Neuronal stem cell (in vitro differentiated cells): Measurements from ENCODE around the gene LYPD6.

ENCODE experiments used
- DNase-seq: peaks from one replicate; pipeline ENCODE4 v3.0.0-alpha.2; 2013; ENCODE audit warnings: low spot score
- H2AFZ ChIP-seq: one replicate; pipeline ENCODE4 v1.6.1; 2013; ENCODE audit warnings: mild to moderate bottlenecking, low read length, inconsistent platforms
- H2AK5ac ChIP-seq: 2 replicates; pipeline ENCODE4 v1.6.1; 2013; ENCODE audit warnings: low read depth, mild to moderate bottlenecking, inconsistent platforms, low read length, moderate library complexity, mixed read lengths
- H2BK120ac ChIP-seq: 2 replicates; pipeline ENCODE4 v1.6.1; 2013; ENCODE audit warnings: low read depth, mild to moderate bottlenecking, inconsistent platforms, low read length, moderate library complexity, mixed read lengths
- H2BK12ac ChIP-seq: one replicate; pipeline ENCODE4 v1.6.1; 2013; ENCODE audit warnings: low read length, inconsistent platforms
- H2BK15ac ChIP-seq: 2 replicates; pipeline ENCODE4 v1.6.1; 2013; ENCODE audit warnings: mild to moderate bottlenecking, low read length, inconsistent platforms, mixed read lengths
- H2BK5ac ChIP-seq: one replicate; pipeline ENCODE4 v1.6.1; 2013; ENCODE audit warnings: inconsistent platforms, mild to moderate bottlenecking, low read length, moderate library complexity
- H3K14ac ChIP-seq: one replicate; pipeline ENCODE4 v1.6.1; 2013; ENCODE audit warnings: low read length, inconsistent platforms
- H3K18ac ChIP-seq: 2 replicates; pipeline ENCODE4 v1.6.1; 2013; ENCODE audit warnings: low read length, inconsistent platforms
- H3K23ac ChIP-seq: 2 replicates; pipeline ENCODE4 v1.6.1; 2013; ENCODE audit warnings: low read depth, mild to moderate bottlenecking, mixed read lengths, low read length, inconsistent platforms; ENCODE audit not compliant: poor library complexity
- H3K27ac ChIP-seq: replicated peaks from 3 replicates; pipeline ENCODE4 v1.5.1; 2013; ENCODE audit warnings: low read length, inconsistent platforms
- H3K27me3 ChIP-seq, 3 experiments: 2 replicates each; pipeline ENCODE4 v1.6.1; 2013; ENCODE audit warnings: low read length in 3 of 3, mild to moderate bottlenecking in 2 of 3, inconsistent platforms in 1 of 3, low read depth in 1 of 3, mixed read lengths in 1 of 3, moderate library complexity in 1 of 3; ENCODE audit not compliant: control insufficient read depth in 3 of 3, insufficient read depth in 3 of 3
- H3K36me3 ChIP-seq, 2 donors: replicated peaks in 1 of 2; 2 replicates each; pipeline ENCODE4 v1.6.1; 2013; ENCODE audit warnings: low read length in 2 of 2; ENCODE audit not compliant: control insufficient read depth in 2 of 2, insufficient read depth in 2 of 2
- H3K4ac ChIP-seq: 2 replicates; pipeline ENCODE4 v1.6.1; 2013; ENCODE audit warnings: inconsistent platforms, mild to moderate bottlenecking, low read length, moderate library complexity
- H3K4me1 ChIP-seq, 2 donors: 1 replicate in 1 of 2; 2 replicates in 1 of 2; pipeline ENCODE4 v1.6.1; 2013; ENCODE audit warnings: low read length in 2 of 2, low read depth in 1 of 2; ENCODE audit not compliant: control insufficient read depth in 2 of 2, insufficient read depth in 1 of 2
- H3K4me2 ChIP-seq: one replicate; pipeline ENCODE4 v1.6.1; 2013; ENCODE audit warnings: mild to moderate bottlenecking, low read length, inconsistent platforms; ENCODE audit not compliant: insufficient read depth, poor library complexity, severe bottlenecking
- H3K4me3 ChIP-seq, 2 donors: 2 replicates each; pipeline ENCODE4 v1.5.1; 2013; ENCODE audit warnings: low read length in 2 of 2, mild to moderate bottlenecking in 2 of 2, inconsistent platforms in 1 of 2, moderate library complexity in 1 of 2
- H3K79me1 ChIP-seq: one replicate; pipeline ENCODE4 v1.6.1; 2013; ENCODE audit warnings: low read depth, mild to moderate bottlenecking, inconsistent platforms, low read length, moderate library complexity
- H3K9ac ChIP-seq: one replicate; pipeline ENCODE4 v1.6.1; 2013; ENCODE audit warnings: mild to moderate bottlenecking, low read depth, low read length, inconsistent platforms; ENCODE audit not compliant: poor library complexity
- H3K9me3 ChIP-seq, 2 donors: replicated peaks in 1 of 2; 2 replicates each; pipeline versions ENCODE3 to v1.6.1; 2013; ENCODE audit warnings: low read length in 2 of 2, mild to moderate bottlenecking in 2 of 2, inconsistent platforms in 1 of 2, low read depth in 1 of 2, mixed read lengths in 1 of 2, moderate library complexity in 1 of 2; ENCODE audit not compliant: control insufficient read depth in 2 of 2, insufficient read depth in 1 of 2
- H4K8ac ChIP-seq: one replicate; pipeline ENCODE4 v1.6.1; 2013; ENCODE audit warnings: low read depth, mild to moderate bottlenecking, inconsistent platforms, low read length, moderate library complexity
- H4K91ac ChIP-seq: one replicate; pipeline ENCODE4 v1.6.1; 2013; ENCODE audit warnings: low read length, low read depth, mild to moderate bottlenecking, inconsistent platforms; ENCODE audit not compliant: poor library complexity
- WGBS, 2 donors: extraction: QIAGEN DNeasy Blood & Tissue Kit; methylation state at CpG; one replicate each; pipeline ENCODE4 v1.1.7; 2013; ENCODE audit warnings: missing lambda C conversion rate in 2 of 2, mixed read lengths in 1 of 2; ENCODE audit not compliant: insufficient read length in 2 of 2, insufficient replicate concordance in 1 of 2; ENCODE audit errors: extremely low coverage in 2 of 2; 5-methylcytosine and 5-hydroxymethylcytosine counted together

Gene LYPD6

GRCh38 chr2:149418065-149418464 is 87.7 kb downstream of the LYPD6 start:
- no peak overlapping the region for H3K4ac ChIP-seq
- no peak overlapping the region for H2BK15ac ChIP-seq
- no peak overlapping the region for H2AFZ ChIP-seq
- no CpG with 5 or more reads among the region's 5 CpGs for WGBS, 2 donors
- H4K8ac ChIP-seq: no peak overlapping the region
- H2BK12ac ChIP-seq: no peak overlapping the region
- H3K4me2 ChIP-seq: no peak overlapping the region
- no peak overlapping the region for H2BK5ac ChIP-seq
- no peaks in the 10 kb centered on the region for H3K36me3 ChIP-seq
- H4K91ac ChIP-seq: no peak overlapping the region
- H2BK120ac ChIP-seq: no peak overlapping the region
- H3K4me1 ChIP-seq: peaks cover 0 to 9% of the 10 kb centered on the region in 2 donors
- H3K9ac ChIP-seq: no peak overlapping the region
- H3K23ac ChIP-seq: no peak overlapping the region
- H3K4me3 ChIP-seq: no peak overlapping the region
- no peaks in the 10 kb centered on the region for H3K79me1 ChIP-seq
- DNase-seq: no peak
- H3K14ac ChIP-seq: no peak overlapping the region
- H3K27ac ChIP-seq: no peak overlapping the region
- H3K27me3 ChIP-seq: peaks cover 0 to 5% (median 0%) of the 10 kb centered on the region in 3 experiments
- no peak overlapping the region for H3K18ac ChIP-seq
- H2AK5ac ChIP-seq: no peak overlapping the region
- no peaks in the 10 kb centered on the region for H3K9me3 ChIP-seq

GRCh38 chr2:149420053-149420963 is 89.9 kb downstream of the LYPD6 start:
- no peaks in the 10 kb centered on the region for H3K36me3 ChIP-seq
- no peak overlapping the region for H2AFZ ChIP-seq
- H2BK12ac ChIP-seq: no peak overlapping the region
- no peak overlapping the region for H3K18ac ChIP-seq
- H2BK5ac ChIP-seq: no peak overlapping the region
- H3K9me3 ChIP-seq: no peaks in the 10 kb centered on the region
- no peak overlapping the region for H3K4ac ChIP-seq
- WGBS, 2 donors: no CpG with 5 or more reads among the region's 13 CpGs
- peaks cover 9 to 16% of the 10 kb centered on the region in 2 donors for H3K4me1 ChIP-seq
- no peak overlapping the region for H4K8ac ChIP-seq
- no peak overlapping the region for H3K4me2 ChIP-seq
- H4K91ac ChIP-seq: no peak overlapping the region
- H3K14ac ChIP-seq: no peak overlapping the region
- H3K27ac ChIP-seq: no peak overlapping the region
- H3K9ac ChIP-seq: no peak overlapping the region
- H2BK120ac ChIP-seq: no peak overlapping the region
- no peak overlapping the region for H3K23ac ChIP-seq
- no peak overlapping the region for H2AK5ac ChIP-seq
- no peak for DNase-seq
- no peaks in the 10 kb centered on the region for H3K79me1 ChIP-seq
- no peak overlapping the region for H3K4me3 ChIP-seq
- peaks cover 0 to 5% (median 0%) of the 10 kb centered on the region in 3 experiments for H3K27me3 ChIP-seq
- no peak overlapping the region for H2BK15ac ChIP-seq

GRCh38 chr2:149421791-149422190 is 91.4 kb downstream of the LYPD6 start:
- Histone ChIP-seq H2BK12ac (no peak overlapping the region), H2BK120ac (no peak overlapping the region), H3K79me1 (no peaks in the 10 kb centered on the region), H2BK5ac (no peak overlapping the region), H2BK15ac (no peak overlapping the region), H2AK5ac (no peak overlapping the region), H3K27ac (no peak overlapping the region), H3K27me3 (peaks cover 0 to 10% (median 0%) of the 10 kb centered on the region in 3 experiments), H4K8ac (no peak overlapping the region), H3K4me3 (no peak overlapping the region), H3K4me1 (peaks cover 9 to 16% of the 10 kb centered on the region in 2 donors), H3K9me3 (no peaks in the 10 kb centered on the region), H3K4me2 (no peak overlapping the region), H3K4ac (no peak overlapping the region), H3K14ac (no peak overlapping the region), H3K36me3 (no peaks in the 10 kb centered on the region), H2AFZ (no peak overlapping the region), H4K91ac (no peak overlapping the region), H3K23ac (no peak overlapping the region), H3K18ac (no peak overlapping the region), H3K9ac (no peak overlapping the region)
- no peak for DNase-seq
- WGBS, 2 donors: no CpG with 5 or more reads among the region's 4 CpGs

DNA sequence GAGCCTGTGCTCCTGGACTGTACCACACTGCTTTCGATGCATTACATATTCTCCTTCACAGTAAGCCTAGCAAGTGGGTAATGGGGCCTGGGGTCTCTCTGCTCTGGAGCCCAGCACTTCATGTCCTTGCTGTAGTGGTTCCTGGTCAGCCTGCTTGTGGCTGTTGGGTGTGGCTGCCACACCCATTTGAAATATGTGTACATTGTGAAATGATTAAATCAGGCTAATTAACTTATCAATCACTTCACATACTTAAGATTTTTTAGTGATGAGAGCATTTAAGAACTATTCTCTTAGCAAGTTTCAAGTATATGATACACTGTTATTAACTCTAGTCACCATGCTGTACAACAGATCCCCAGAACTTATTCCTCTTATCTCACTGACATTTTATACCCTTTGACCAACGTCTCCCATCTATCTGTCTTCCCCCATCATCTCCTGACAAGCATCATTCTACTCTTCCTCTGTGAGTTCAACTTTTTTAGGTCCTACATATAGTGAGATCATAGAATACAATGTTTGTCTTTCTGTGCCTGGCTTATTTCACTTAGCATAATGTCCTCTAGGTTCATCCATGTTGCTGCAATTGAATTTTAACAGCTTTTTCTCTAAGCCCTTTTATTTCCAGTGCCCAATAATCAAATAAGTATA is 92.1 kb downstream of the LYPD6 start:
- H3K36me3 ChIP-seq: no peaks in the 10 kb centered on the region
- no peak overlapping the region for H3K14ac ChIP-seq
- WGBS, 2 donors: no CpG with 5 or more reads among the region's 2 CpGs
- H3K9ac ChIP-seq: no peak overlapping the region
- H2BK120ac ChIP-seq: no peak overlapping the region
- peaks cover 0 to 10% (median 0%) of the 10 kb centered on the region in 3 experiments for H3K27me3 ChIP-seq
- H4K91ac ChIP-seq: no peak overlapping the region
- no peak overlapping the region for H3K4ac ChIP-seq
- H3K27ac ChIP-seq: no peak overlapping the region
- H3K4me2 ChIP-seq: no peak overlapping the region
- no peaks in the 10 kb centered on the region for H3K9me3 ChIP-seq
- peak overlapping the region; percentile 49 for H3K18ac ChIP-seq
- H4K8ac ChIP-seq: no peak overlapping the region
- H2AFZ ChIP-seq: no peak overlapping the region
- DNase-seq: no peak
- H3K4me3 ChIP-seq: no peak overlapping the region
- no peak overlapping the region for H3K23ac ChIP-seq
- no peak overlapping the region for H2BK5ac ChIP-seq
- H3K79me1 ChIP-seq: no peaks in the 10 kb centered on the region
- H2BK12ac ChIP-seq: no peak overlapping the region
- H2BK15ac ChIP-seq: no peak overlapping the region
- no peak overlapping the region for H2AK5ac ChIP-seq
- H3K4me1 ChIP-seq: peaks cover 9 to 16% of the 10 kb centered on the region in 2 donors
